ENCODE data around the gene GPR17. TPM values are rescaled to one million over a fixed set of nuclear protein-coding genes. Genes with fewer than 3 reads are reported as not detected.

The GPR17 gene
- total RNA-seq, 1 donor from 2014 or later, result 0.18 TPM

DNA sequence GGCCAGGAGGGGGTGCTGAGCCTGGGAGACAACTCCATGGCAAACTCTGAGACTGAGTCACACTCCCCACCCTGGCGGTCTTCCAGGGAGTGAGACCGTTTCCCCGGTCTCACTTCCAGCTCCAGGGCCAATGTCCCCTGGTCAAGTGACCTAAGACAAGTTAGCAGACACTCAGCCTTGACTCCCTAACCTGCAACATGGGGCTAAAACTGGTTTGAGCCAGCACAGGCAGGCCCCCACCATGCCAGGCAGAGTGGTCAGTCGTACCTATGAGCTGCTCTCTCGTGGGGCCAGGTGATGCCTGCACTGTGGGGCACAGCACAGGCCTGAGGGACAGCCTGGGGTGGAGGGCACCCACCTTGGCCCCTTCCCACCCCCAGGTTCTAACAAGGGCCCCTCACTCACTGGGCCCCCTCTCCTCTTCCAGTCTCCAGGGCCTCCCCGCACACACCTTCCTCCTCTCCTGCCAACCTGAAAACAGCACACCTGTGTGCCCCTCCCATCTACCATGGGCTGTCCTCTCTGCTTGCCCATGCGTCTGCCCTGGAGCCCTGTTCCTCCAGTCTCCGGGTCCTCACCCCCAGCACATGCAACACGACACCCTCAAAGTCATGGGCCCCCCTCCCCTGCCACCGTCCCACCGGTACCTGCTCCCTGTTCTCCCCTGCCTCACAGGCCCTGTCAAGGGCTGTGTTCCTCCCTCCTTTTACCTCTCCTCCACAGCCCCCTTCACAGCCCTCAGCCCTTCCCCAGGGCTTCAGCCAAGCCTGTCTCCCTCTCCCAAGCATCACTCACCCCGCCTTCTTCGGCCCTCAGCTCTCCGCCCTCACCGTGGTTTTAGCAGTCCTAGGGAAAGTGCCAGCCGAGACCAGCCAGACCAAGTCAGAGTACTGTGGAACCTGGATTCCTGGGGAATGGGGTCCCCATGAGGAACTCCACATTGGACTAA lies 1.6 kb downstream of the GPR17 start:
- Mint-ChIP-seq H3K27me3 (ENCODE audit: low read depth, unreplicated experiment) (no peaks in the 10 kb centered on the region), H3K27ac (ENCODE audit: unreplicated experiment) (peak overlapping the region; percentile 22), H3K4me1 (ENCODE audit: low read depth, unreplicated experiment) (peaks cover 24% of the 10 kb centered on the region), H3K36me3 (ENCODE audit: low read depth, unreplicated experiment) (peaks cover 17% of the 10 kb centered on the region), H3K4me3 (ENCODE audit: unreplicated experiment) (no peak overlapping the region), H3K9me3 (ENCODE audit: unreplicated experiment) (no peaks in the 10 kb centered on the region)
- H3K79me2 ChIP-seq (ENCODE audit: insufficient read depth, low read length), result no peaks in the 10 kb centered on the region
- no peaks in the 10 kb centered on the region for H3K27me3 ChIP-seq (ENCODE audit: insufficient read depth, low read length)
- H3K27ac ChIP-seq (ENCODE audit: low read depth, low read length), result no peak overlapping the region
- H2AFZ ChIP-seq (ENCODE audit: low read depth, low read length), result no peak overlapping the region
- no peak overlapping the region for H3K9ac ChIP-seq (ENCODE audit: low read length)
- FAIRE-seq (no peak), DNase-seq (ENCODE audit: low read depth) (no peak)
- TF ChIP-seq, protein P1, sequence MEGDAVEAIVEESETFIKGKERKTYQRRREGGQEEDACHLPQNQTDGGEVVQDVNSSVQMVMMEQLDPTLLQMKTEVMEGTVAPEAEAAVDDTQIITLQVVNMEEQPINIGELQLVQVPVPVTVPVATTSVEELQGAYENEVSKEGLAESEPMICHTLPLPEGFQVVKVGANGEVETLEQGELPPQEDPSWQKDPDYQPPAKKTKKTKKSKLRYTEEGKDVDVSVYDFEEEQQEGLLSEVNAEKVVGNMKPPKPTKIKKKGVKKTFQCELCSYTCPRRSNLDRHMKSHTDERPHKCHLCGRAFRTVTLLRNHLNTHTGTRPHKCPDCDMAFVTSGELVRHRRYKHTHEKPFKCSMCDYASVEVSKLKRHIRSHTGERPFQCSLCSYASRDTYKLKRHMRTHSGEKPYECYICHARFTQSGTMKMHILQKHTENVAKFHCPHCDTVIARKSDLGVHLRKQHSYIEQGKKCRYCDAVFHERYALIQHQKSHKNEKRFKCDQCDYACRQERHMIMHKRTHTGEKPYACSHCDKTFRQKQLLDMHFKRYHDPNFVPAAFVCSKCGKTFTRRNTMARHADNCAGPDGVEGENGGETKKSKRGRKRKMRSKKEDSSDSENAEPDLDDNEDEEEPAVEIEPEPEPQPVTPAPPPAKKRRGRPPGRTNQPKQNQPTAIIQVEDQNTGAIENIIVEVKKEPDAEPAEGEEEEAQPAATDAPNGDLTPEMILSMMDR (IDR thresholded peaks at IDR 0.05; ENCODE audit: insufficient read depth, low read depth, low read length), result no peak
- TF ChIP-seq EZH2 (IDR thresholded peaks at IDR 0.05; ENCODE audit: insufficient read depth, low read length), result no peak
- H3K4me1 ChIP-seq (ENCODE audit: insufficient read depth, low read length), result peaks cover 17% of the 10 kb centered on the region
- H3K36me3 ChIP-seq (ENCODE audit: insufficient read depth, low read length), result no peaks in the 10 kb centered on the region
- no peaks in the 10 kb centered on the region for H4K20me1 ChIP-seq (ENCODE audit: insufficient read depth, low read length)
- peak overlapping the region; percentile 51 for H3K4me2 ChIP-seq (ENCODE audit: low read length)
- no peak overlapping the region for H3K4me3 ChIP-seq (ENCODE audit: insufficient read depth, low read depth, low read length)
- no peaks in the 10 kb centered on the region for H3K9me3 ChIP-seq (ENCODE audit: insufficient read depth, low read depth, low read length)

DNA sequence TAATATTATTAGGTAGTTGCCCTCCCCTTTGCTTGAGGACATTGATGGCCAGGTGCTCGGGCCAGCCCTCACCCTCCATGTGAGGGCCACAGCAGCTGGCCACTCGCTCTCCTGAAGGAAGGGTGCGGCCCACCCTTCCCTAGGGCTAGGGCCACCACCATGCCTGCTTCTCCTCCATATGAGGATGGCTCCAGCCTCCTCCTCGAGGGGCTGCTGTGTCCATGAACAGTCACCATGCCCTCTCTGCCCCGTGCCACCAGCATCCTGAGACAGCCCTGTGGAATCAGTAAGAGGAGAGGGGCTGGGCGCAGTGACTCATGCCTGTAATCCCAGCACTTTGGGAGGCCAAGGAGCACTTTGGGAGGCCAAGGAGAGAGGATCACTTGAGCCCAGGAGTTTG lies 2.4 kb downstream of the GPR17 start:
- Histone ChIP-seq H3K4me2 (ENCODE audit: low read length) (no peak overlapping the region), H3K9me3 (ENCODE audit: insufficient read depth, low read depth, low read length) (no peaks in the 10 kb centered on the region), H3K27ac (ENCODE audit: low read depth, low read length) (no peak overlapping the region), H3K27me3 (ENCODE audit: insufficient read depth, low read length) (no peaks in the 10 kb centered on the region), H3K4me1 (ENCODE audit: insufficient read depth, low read length) (peaks cover 17% of the 10 kb centered on the region), H4K20me1 (ENCODE audit: insufficient read depth, low read length) (no peaks in the 10 kb centered on the region), H2AFZ (ENCODE audit: low read depth, low read length) (no peak overlapping the region), H3K9ac (ENCODE audit: low read length) (no peak overlapping the region), H3K36me3 (ENCODE audit: insufficient read depth, low read length) (no peaks in the 10 kb centered on the region), H3K4me3 (ENCODE audit: insufficient read depth, low read depth, low read length) (no peak overlapping the region), H3K79me2 (ENCODE audit: insufficient read depth, low read length) (no peaks in the 10 kb centered on the region)
- FAIRE-seq (no peak), DNase-seq (ENCODE audit: low read depth) (no peak)
- Mint-ChIP-seq H3K27me3 (ENCODE audit: low read depth, unreplicated experiment) (no peaks in the 10 kb centered on the region), H3K9me3 (ENCODE audit: unreplicated experiment) (no peaks in the 10 kb centered on the region), H3K27ac (ENCODE audit: unreplicated experiment) (no peak overlapping the region), H3K36me3 (ENCODE audit: low read depth, unreplicated experiment) (peaks cover 23% of the 10 kb centered on the region), H3K4me1 (ENCODE audit: low read depth, unreplicated experiment) (peaks cover 25% of the 10 kb centered on the region), H3K4me3 (ENCODE audit: unreplicated experiment) (no peak overlapping the region)
- TF ChIP-seq, protein P1 (IDR thresholded peaks at IDR 0.05; ENCODE audit: insufficient read depth, low read depth, low read length), result no peak

DNA sequence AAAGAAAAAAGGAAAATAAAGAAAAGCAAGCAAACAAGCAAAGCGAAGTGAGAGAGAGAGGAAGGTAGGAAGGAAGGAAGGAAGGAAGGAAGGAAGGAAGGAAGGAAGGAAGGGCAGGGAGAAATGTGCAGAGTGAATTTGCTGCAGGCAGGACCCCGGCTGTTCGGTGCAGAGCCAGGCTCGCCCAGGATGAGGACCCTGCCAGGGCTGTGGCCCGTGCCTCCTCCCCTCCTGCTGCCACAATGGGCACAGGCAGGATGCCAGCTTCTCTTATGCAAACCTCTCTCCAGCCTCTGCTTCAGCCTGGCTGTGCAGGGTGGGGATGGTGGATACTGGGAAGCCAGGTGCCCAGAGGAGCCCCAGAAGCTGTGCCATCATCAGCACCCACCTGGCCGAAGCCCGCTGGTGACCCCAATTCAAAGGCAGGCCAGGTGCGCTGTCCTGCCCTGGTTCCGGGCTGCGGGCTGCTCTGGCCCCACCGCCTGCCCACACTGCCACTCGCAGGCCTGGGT lies 3.2 kb downstream of the GPR17 start:
- no peak overlapping the region for H3K9ac ChIP-seq (ENCODE audit: low read length)
- H3K4me2 ChIP-seq (ENCODE audit: low read length), result no peak overlapping the region
- H3K4me1 ChIP-seq (ENCODE audit: insufficient read depth, low read length), result peaks cover 17% of the 10 kb centered on the region
- peaks cover 26% of the 10 kb centered on the region for H3K4me1 Mint-ChIP-seq (ENCODE audit: low read depth, unreplicated experiment)
- H3K36me3 Mint-ChIP-seq (ENCODE audit: low read depth, unreplicated experiment), result peaks cover 24% of the 10 kb centered on the region
- H3K4me3 ChIP-seq (ENCODE audit: insufficient read depth, low read depth, low read length), result no peak overlapping the region
- TF ChIP-seq, protein P1 (IDR thresholded peaks at IDR 0.05; ENCODE audit: insufficient read depth, low read depth, low read length), result no peak
- no peak for TF ChIP-seq EZH2 (IDR thresholded peaks at IDR 0.05; ENCODE audit: insufficient read depth, low read length)
- H3K27me3 ChIP-seq (ENCODE audit: insufficient read depth, low read length), result no peaks in the 10 kb centered on the region
- no peaks in the 10 kb centered on the region for H4K20me1 ChIP-seq (ENCODE audit: insufficient read depth, low read length)
- H3K79me2 ChIP-seq (ENCODE audit: insufficient read depth, low read length), result no peaks in the 10 kb centered on the region
- DNase-seq (ENCODE audit: low read depth) (no peak), FAIRE-seq (no peak)
- H3K27ac Mint-ChIP-seq (ENCODE audit: unreplicated experiment), result no peak overlapping the region
- H3K27me3 Mint-ChIP-seq (ENCODE audit: low read depth, unreplicated experiment), result peaks cover 2% of the 10 kb centered on the region
- H3K4me3 Mint-ChIP-seq (ENCODE audit: unreplicated experiment), result no peak overlapping the region
- no peaks in the 10 kb centered on the region for H3K9me3 Mint-ChIP-seq (ENCODE audit: unreplicated experiment)
- no peaks in the 10 kb centered on the region for H3K36me3 ChIP-seq (ENCODE audit: insufficient read depth, low read length)
- H3K27ac ChIP-seq (ENCODE audit: low read depth, low read length), result no peak overlapping the region
- H2AFZ ChIP-seq (ENCODE audit: low read depth, low read length), result no peak overlapping the region
- no peaks in the 10 kb centered on the region for H3K9me3 ChIP-seq (ENCODE audit: insufficient read depth, low read depth, low read length)

Data from astrocyte (in vitro differentiated cells and primary cell).